Body of pancreas (tissue), 4 donors: ENCODE results near the gene MESP2.

Experiments used
- POLR2A ChIP-seq, 3 donors: fragments of 450-650 bp; IDR thresholded peaks; one replicate each; pipeline ENCODE4 v1.6.1; 2016; ENCODE audit warnings: antibody characterized with exemption in 3 of 3, mild to moderate bottlenecking in 2 of 3
- TF ChIP-seq, protein P1 (sequence below), 7 experiments: fragments of 450-650 bp in 4 of 7; fragments of 200-600 bp in 3 of 7; sonication (generic) in 3 of 7; IDR thresholded peaks; one replicate each; pipeline ENCODE4 v1.5.1; 2016 to 2019; ENCODE audit warnings: antibody characterized with exemption in 7 of 7

DNA sequence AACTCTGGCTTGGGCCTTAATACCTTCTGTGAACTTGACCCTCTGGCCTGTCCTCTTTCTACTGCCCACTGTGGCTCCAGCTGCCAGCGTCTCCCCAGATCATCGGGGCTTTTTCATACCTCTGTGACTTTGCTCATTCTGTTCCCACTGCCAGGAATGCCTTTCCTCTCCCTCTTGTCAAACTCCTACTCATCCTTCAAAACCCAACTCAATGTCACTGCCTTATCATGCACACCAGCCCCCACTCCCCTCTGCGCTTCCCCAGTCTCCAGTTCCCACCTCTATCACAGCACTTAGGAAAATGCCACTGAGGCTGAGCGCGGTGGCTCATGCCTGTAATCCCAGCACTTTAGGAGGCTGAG is 33.6 kb downstream of the MESP2 start:
- TF ChIP-seq, protein P1, sequence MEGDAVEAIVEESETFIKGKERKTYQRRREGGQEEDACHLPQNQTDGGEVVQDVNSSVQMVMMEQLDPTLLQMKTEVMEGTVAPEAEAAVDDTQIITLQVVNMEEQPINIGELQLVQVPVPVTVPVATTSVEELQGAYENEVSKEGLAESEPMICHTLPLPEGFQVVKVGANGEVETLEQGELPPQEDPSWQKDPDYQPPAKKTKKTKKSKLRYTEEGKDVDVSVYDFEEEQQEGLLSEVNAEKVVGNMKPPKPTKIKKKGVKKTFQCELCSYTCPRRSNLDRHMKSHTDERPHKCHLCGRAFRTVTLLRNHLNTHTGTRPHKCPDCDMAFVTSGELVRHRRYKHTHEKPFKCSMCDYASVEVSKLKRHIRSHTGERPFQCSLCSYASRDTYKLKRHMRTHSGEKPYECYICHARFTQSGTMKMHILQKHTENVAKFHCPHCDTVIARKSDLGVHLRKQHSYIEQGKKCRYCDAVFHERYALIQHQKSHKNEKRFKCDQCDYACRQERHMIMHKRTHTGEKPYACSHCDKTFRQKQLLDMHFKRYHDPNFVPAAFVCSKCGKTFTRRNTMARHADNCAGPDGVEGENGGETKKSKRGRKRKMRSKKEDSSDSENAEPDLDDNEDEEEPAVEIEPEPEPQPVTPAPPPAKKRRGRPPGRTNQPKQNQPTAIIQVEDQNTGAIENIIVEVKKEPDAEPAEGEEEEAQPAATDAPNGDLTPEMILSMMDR (IDR thresholded peaks at IDR 0.05): no peak
- TF ChIP-seq POLR2A (IDR thresholded peaks at IDR 0.05): no peak
